ENCODE data around the gene NR1H4.
"Not testable (repeated sequence)": the region's sequence is repeated elsewhere in the genome, so short reads cannot be mapped to it uniquely, and the experiment has no call there.

NR1H4 gene

DNA sequence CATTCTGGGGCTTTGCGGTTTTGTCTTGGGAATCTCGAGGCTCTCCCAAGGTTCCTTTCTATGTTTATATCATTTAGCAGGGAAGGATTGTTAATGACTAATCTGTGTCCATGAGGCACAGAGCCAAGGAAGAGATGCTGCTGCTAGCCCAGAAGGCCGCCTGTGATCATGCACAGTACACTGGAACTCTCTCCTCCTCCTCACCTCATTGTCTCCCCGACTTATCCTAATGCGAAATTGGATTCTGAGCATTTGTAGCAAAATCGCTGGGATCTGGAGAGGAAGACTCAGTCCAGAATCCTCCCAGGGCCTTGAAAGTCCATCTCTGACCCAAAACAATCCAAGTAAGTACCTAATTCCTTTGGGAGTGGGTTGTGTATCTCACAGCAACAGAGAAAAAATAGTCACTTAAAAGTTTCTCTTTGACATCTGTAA, at the start of gene NR1H4:
TSS of gene NR1H4 (plus strand) at position 151 of the 435 bp plus-strand sequence. CDS start 19,458 bp downstream, outside the sequence.
- DNase-seq (ENCODE audit: low read depth in 2 of 2, low spot score in 1 of 2), result no peak

- no peak for DNase-seq (ENCODE audit: low read depth in 2 of 2, low spot score in 1 of 2)
Observed at GRCh38 chr12:100426145-100426544, 47.5 kb upstream of the NR1H4 start.

GRCh38 chr12:100427078-100427477, 46.6 kb upstream of the NR1H4 start:
- DNase-seq (ENCODE audit: low read depth in 2 of 2, low spot score in 1 of 2), result no peak

GRCh38 chr12:100430251-100430650, 43.4 kb upstream of the NR1H4 start:
- DNase-seq (ENCODE audit: low read depth in 2 of 2, low spot score in 1 of 2), result not testable (repeated sequence)

DNA sequence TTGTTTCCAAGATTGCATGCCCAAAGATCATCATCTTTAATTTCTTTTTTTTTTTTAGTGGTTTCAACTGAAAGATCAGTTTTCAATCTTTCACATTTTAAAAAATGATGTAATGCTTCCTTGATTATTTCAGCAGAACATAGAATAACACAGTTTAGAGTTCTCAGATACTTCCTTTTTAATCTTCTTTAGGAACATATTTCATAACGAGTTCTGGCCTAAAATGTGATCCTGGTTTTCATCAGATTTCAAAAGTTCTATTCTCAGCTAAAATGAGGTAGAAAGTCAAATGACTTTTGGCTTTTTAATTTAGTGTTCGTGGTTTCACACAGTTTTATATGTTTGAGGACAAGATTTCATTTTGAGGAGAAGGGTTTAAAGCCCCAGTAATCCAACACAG, 40.0 kb upstream of the NR1H4 start:
- DNase-seq (ENCODE audit: low read depth in 2 of 2, low spot score in 1 of 2), result no peak

DNA sequence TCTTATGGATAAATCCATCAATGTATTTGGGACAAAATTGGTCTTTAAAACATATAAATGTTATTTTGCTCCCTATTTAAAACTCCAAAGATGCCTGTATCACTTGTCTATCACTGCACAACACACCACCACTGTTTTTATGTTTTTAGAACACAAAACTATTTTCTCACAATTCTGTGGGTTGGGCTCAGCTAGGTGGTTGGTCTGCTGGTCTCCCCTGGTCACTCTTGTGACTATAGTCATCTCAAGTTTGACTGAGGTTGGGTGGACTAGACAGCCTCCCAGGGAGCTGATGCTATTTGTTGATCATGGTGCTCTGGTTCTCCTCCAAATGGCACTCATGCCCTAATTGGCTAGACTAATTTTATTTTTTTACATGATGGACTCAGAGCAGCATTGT, 39.5 kb upstream of the NR1H4 start:
- DNase-seq (ENCODE audit: low read depth in 2 of 2, low spot score in 1 of 2), result no peak

DNA sequence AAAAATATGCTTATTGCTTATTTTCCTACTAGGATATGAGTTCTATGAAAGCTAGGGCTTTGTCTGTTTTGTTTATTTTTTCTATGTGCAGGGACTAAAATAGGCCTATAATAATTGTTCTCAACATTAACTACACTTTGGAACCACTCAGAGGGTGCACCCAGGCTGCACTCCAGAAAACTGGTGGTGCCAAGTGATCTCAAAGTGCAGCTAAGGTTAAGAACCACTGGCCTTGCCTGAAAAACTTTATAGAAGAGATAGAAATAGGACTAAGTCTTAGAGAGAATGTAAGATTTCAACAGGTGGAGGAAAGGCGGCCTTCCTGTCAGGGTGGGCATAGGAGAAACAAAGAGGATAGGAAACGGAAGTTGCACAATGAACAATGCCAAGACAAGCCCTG, 37.7 kb upstream of the NR1H4 start:
- DNase-seq (ENCODE audit: low read depth in 2 of 2, low spot score in 1 of 2), result no peak

- no peak for DNase-seq (ENCODE audit: low read depth in 2 of 2, low spot score in 1 of 2)
Observed at GRCh38 chr12:100437038-100437841, 36.4 kb upstream of the NR1H4 start.

DNA sequence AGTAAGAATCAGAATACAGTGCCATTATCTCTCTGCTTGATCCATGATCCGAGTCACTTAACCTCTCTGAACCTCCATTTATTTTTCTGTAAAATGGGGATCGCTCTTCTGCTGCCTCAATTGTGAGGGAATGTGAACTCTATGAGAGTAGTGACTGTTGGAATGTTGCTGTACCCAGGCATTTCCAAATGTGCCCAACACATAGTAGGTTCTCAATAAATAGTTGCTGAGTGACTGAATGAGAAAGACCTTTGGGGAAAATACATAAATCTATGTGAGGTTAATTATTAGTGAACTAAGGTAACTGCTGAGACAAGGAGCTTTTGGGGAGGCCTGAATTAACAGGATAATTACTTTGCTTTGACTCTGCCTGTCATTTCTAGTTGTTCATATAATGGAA, 33.9 kb upstream of the NR1H4 start:
- no peak for DNase-seq (ENCODE audit: low read depth in 2 of 2, low spot score in 1 of 2)

DNA sequence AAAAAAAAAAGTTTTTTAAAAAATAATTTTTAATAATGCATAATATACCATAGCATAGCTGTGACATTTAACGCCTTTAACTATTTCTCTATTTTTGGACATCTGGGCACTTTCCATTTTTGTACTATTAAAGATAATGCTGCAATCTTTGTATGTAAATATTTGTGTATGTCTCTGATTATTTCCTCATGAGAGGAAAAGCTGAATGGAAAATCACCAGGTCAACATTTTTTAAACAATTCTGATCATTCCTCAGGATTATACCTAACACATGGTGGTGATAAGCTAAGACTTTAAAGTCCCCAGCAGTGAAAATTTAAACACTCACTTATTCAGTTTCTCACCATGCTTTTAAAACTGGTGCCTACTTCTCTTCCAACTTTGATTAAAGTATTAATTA, 31.3 kb upstream of the NR1H4 start:
- DNase-seq (ENCODE audit: low read depth in 2 of 2, low spot score in 1 of 2), result no peak

DNA sequence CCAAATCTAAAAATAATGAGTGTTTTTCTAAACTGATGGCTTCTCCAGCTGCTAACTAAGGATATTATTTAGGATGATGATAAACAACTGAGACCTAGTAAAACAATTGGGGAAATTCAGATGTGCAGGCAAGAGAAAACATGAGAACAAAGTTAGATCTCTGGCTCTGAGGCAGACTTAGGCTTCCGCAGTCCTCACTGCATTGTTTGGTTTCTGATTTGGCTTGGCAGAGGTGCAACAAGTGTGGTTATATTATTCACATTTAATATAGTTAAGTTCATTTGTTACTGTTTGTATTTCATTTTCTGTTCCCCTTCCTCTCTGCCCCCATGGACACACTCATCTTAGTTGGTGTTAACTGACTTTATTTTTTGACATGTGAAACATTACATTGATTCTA, 30.2 kb upstream of the NR1H4 start:
- DNase-seq (ENCODE audit: low read depth in 2 of 2, low spot score in 1 of 2), result no peak

- no peak for DNase-seq (ENCODE audit: low read depth in 2 of 2, low spot score in 1 of 2)
Observed at GRCh38 chr12:100445081-100445481, 28.6 kb upstream of the NR1H4 start.

DNA sequence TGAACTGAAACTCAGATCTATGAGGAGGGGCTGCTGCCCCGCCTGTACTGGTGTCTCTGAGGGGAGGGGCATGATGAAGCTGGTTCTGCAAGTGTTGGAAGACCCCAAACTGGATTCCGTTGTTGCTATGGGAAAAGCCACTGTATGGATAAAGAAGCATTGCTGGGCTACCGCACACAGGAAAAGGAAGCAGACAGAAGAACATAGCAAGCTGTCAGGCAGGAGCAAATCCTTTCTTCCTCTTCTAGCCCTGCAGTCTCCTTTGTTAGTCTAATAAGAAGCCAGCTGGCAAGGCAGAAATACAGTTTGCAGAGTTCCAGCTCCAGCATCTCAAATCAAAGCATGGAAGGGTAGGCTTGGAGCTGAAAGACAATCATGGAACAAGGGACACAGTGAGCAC, 26.3 kb upstream of the NR1H4 start:
- no peak for DNase-seq (ENCODE audit: low read depth in 2 of 2, low spot score in 1 of 2)

GRCh38 chr12:100448656-100449055, 25.0 kb upstream of the NR1H4 start:
- DNase-seq (ENCODE audit: low read depth in 2 of 2, low spot score in 1 of 2), result no peak

DNA sequence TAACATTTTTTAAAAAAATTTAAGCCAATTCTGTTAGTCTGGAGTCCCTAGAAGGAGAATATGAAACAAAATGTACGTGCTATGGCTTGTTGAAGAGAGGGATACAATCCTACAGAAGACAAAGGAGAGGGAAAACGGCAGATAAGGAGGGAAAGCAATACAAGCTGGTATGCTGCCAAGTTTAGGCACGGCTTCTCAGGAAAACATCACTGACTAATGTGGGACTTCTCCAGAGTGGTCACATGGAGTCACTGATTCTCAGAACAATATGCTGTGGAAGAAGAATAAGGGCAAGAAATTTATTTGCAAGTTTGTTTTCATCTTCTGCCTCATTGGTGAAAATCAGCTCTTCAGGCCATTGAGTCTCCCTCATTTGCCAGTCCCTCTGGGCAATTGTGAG, 22.9 kb upstream of the NR1H4 start:
- no peak for DNase-seq (ENCODE audit: low read depth in 2 of 2, low spot score in 1 of 2)

DNA sequence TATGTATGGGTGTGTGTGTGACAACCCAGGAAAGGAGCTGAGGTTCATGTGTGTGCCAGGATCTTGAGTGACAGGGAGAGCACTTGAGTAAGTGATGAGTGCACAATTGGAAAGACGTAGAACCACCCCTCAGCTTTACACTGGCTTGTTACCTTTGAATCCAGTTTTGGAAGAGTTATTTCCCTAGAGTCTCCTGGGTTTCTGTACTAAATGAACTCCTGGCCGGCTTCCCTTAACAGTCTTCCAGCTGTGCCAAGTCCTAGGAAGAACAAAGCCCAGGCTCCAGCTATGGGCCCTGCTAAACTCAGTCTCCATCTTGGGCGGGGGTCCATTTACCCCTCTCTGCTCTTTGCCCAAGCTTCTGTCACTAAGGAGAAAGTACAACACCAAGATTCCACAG, 19.7 kb upstream of the NR1H4 start:
- DNase-seq (ENCODE audit: low read depth in 2 of 2, low spot score in 1 of 2), result no peak

- no peak for DNase-seq (ENCODE audit: low read depth in 2 of 2, low spot score in 1 of 2)
Observed at GRCh38 chr12:100455896-100456295, 17.8 kb upstream of the NR1H4 start.

- DNase-seq (ENCODE audit: low read depth in 2 of 2, low spot score in 1 of 2), result no peak
Observed at GRCh38 chr12:100458191-100458590, 15.5 kb upstream of the NR1H4 start.

- DNase-seq (ENCODE audit: low read depth in 2 of 2, low spot score in 1 of 2), result no peak
Observed at GRCh38 chr12:100460702-100461101, 13.0 kb upstream of the NR1H4 start.

- DNase-seq (ENCODE audit: low read depth in 2 of 2, low spot score in 1 of 2), result no peak
Observed at GRCh38 chr12:100461330-100461973, 12.2 kb upstream of the NR1H4 start.

DNA sequence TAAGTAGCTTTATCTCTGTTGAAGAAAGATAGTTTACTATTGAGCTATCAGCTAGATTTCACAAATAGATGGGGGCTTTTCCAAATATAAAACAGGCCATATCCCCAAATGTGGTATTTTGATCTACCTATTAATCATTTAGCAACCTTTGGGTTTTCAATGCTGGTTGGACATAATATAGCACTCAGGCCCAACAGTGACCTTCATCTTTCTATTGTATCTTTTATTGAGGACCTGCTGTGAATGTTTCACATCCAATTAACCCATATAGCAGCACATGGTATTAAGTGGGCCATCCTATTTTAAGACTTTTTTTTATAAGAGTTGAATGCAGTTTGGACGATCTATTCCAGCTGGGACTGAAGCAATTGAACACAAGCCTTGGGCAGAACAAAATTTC, 10.0 kb upstream of the NR1H4 start:
- no peak for DNase-seq (ENCODE audit: low read depth in 2 of 2, low spot score in 1 of 2)

GRCh38 chr12:100464529-100464928, 9.1 kb upstream of the NR1H4 start:
- no peak for DNase-seq (ENCODE audit: low read depth in 2 of 2, low spot score in 1 of 2)

DNA sequence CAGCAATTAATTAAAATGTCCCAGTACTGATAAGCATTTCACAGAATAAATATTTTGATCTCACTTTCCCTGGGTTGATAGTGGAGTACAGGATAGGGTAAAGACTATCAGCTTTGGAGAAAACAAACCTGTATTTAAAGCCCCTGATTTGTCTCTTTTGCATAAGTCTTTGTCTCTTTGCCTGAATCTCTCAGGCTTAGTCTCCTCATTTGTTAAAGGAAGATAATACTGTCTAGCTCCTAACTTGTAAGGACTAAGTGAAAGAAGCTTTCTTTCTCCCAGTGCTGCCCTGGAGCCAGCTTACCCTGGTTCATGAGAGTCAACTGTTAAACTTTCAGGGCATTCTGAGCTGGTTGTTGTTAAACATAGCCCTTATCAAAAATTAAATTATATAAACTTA, 5.5 kb upstream of the NR1H4 start:
- DNase-seq (ENCODE audit: low read depth in 2 of 2, low spot score in 1 of 2), result no peak
